ENCODE data around the gene PMAIP1. TPM values are rescaled to one million over a fixed set of nuclear protein-coding genes. Genes with fewer than 3 reads are reported as not detected.

PMAIP1 gene
- total and polyA plus RNA-seq, 2 donors from 2014 or later = 0.71 to 2.8 TPM

GRCh38 chr18:59898093-59898492 is 1.7 kb upstream of the PMAIP1 start:
- FAIRE-seq (no peak), DNase-seq (peak in 1 of 5 donors; percentile 21)
- Histone ChIP-seq H3K9ac (ENCODE audit: low read length in 3 of 3) (no peak overlapping the region), H3K27me3 (ENCODE audit: control insufficient read depth, insufficient read depth, low read length) (peaks cover 26% of the 10 kb centered on the region), H3K36me3 (ENCODE audit: control insufficient read depth in 2 of 3, insufficient read depth in 3 of 3, low read length in 3 of 3) (no peaks in the 10 kb centered on the region), H3K27ac (ENCODE audit: low read depth in 2 of 2, low read length in 2 of 2) (no peak overlapping the region), H3K4me1 (ENCODE audit: control insufficient read depth in 2 of 3, insufficient read depth in 2 of 3, low read depth in 1 of 3, low read length in 3 of 3) (peaks cover 0 to 4% (median 0%) of the 10 kb centered on the region in 3 donors), H3K9me3 (ENCODE audit: control insufficient read depth in 2 of 3, insufficient read depth in 1 of 3, low read length in 3 of 3) (no peaks in the 10 kb centered on the region), H3K4me3 (ENCODE audit: low read length in 3 of 3) (no peak overlapping the region)
- TF ChIP-seq CTCF (IDR thresholded peaks at IDR 0.05; ENCODE audit: borderline replicate concordance, extremely low read depth, insufficient read depth) = no peak
- intact Hi-C loops (cut with DNase I) = no loop called here

- Histone ChIP-seq H3K4me1 (ENCODE audit: control insufficient read depth in 2 of 3, insufficient read depth in 2 of 3, low read depth in 1 of 3, low read length in 3 of 3) (peaks cover 0 to 4% (median 0%) of the 10 kb centered on the region in 3 donors), H3K36me3 (ENCODE audit: control insufficient read depth in 2 of 3, insufficient read depth in 3 of 3, low read length in 3 of 3) (no peaks in the 10 kb centered on the region), H3K9ac (ENCODE audit: low read length in 3 of 3) (peak overlapping the region in 1 of 3 donors; percentile 62), H3K9me3 (ENCODE audit: control insufficient read depth in 2 of 3, insufficient read depth in 1 of 3, low read length in 3 of 3) (no peaks in the 10 kb centered on the region), H3K4me3 (ENCODE audit: low read length in 3 of 3) (peak overlapping the region in 2 of 3 donors; percentile 55 to 66), H3K27ac (ENCODE audit: low read depth in 2 of 2, low read length in 2 of 2) (peak overlapping the region in 1 of 2 donors; percentile 40), H3K27me3 (ENCODE audit: control insufficient read depth, insufficient read depth, low read length) (peaks cover 26% of the 10 kb centered on the region)
- intact Hi-C loops (cut with DNase I) = no loop called here
- no peak for TF ChIP-seq CTCF (IDR thresholded peaks at IDR 0.05; ENCODE audit: borderline replicate concordance, extremely low read depth, insufficient read depth)
- DNase-seq = peak in 2 of 5 donors; percentile 16 to 18
- FAIRE-seq = no peak
Measured at GRCh38 chr18:59898609-59899297, 1.0 kb upstream of the PMAIP1 start.

- peak; percentile 58 to 81 (median 76) for DNase-seq
- Histone ChIP-seq H3K27me3 (ENCODE audit: control insufficient read depth, insufficient read depth, low read length) (peaks cover 26% of the 10 kb centered on the region), H3K9me3 (ENCODE audit: control insufficient read depth in 2 of 3, insufficient read depth in 1 of 3, low read length in 3 of 3) (no peaks in the 10 kb centered on the region), H3K36me3 (ENCODE audit: control insufficient read depth in 2 of 3, insufficient read depth in 3 of 3, low read length in 3 of 3) (no peaks in the 10 kb centered on the region), H3K9ac (ENCODE audit: low read length in 3 of 3) (peak overlapping the region in 2 of 3 donors; percentile 41), H3K4me1 (ENCODE audit: control insufficient read depth in 2 of 3, insufficient read depth in 2 of 3, low read depth in 1 of 3, low read length in 3 of 3) (peaks cover 0 to 4% (median 0%) of the 10 kb centered on the region in 3 donors), H3K4me3 (ENCODE audit: low read length in 3 of 3) (peak overlapping the region; percentile 44 to 69 (median 66)), H3K27ac (ENCODE audit: low read depth in 2 of 2, low read length in 2 of 2) (peak overlapping the region; percentile 55 to 65)
- FAIRE-seq = no peak
- no peak for TF ChIP-seq CTCF (IDR thresholded peaks at IDR 0.05; ENCODE audit: borderline replicate concordance, extremely low read depth, insufficient read depth)
- intact Hi-C loops (cut with DNase I) = no loop called here
Measured at GRCh38 chr18:59900222-59901128, 679 bp downstream of the PMAIP1 start.
